ENCODE measurements around the gene ALKAL2.

ALKAL2 gene

GRCh38 chr2:287471-287885 is 413 bp downstream of the ALKAL2 start:
- no peak for TF ChIP-seq CTCF (IDR thresholded peaks at IDR 0.05)

GRCh38 chr2:286774-287392 is 1.0 kb downstream of the ALKAL2 start:
- TF ChIP-seq CTCF (IDR thresholded peaks at IDR 0.05), result no peak

GRCh38 chr2:286035-286434 is 1.9 kb downstream of the ALKAL2 start:
- no peak for TF ChIP-seq CTCF (IDR thresholded peaks at IDR 0.05)

GRCh38 chr2:285531-285930 is 2.4 kb downstream of the ALKAL2 start:
- no peak for TF ChIP-seq CTCF (IDR thresholded peaks at IDR 0.05)

DNA sequence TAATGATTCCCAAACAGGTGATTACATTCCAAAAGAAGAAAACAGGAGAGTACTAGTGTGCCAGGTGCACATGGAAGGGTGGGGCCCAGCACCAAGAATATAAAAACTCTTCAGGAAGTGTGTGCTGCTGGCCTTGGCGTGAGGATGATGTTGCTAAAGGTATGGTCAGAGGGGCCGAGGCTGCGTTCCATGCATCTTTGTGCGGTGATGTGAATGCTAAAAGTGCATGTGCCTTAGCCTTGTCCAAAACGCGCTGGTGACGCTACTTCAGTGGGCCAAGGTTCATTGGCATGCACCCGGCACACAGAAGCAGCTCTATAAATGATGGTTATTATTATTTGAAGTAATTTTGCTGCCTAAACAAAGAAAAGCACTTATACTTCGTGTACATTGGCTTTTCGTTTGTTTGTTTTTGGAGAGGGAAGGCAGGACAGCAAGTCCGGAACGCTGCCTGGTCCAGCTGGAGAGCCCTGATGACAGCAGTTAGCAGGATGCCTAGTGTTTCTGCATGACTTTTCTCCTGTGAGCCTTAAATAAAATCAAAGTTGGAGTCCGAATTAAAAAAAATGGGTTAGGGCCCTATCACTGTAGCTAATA is 2.9 kb downstream of the ALKAL2 start:
- no peak for TF ChIP-seq CTCF (IDR thresholded peaks at IDR 0.05)

- TF ChIP-seq CTCF (IDR thresholded peaks at IDR 0.05), result no peak
These were observed 3.7 kb downstream of the ALKAL2 start for GRCh38 chr2:283996-284794.

DNA sequence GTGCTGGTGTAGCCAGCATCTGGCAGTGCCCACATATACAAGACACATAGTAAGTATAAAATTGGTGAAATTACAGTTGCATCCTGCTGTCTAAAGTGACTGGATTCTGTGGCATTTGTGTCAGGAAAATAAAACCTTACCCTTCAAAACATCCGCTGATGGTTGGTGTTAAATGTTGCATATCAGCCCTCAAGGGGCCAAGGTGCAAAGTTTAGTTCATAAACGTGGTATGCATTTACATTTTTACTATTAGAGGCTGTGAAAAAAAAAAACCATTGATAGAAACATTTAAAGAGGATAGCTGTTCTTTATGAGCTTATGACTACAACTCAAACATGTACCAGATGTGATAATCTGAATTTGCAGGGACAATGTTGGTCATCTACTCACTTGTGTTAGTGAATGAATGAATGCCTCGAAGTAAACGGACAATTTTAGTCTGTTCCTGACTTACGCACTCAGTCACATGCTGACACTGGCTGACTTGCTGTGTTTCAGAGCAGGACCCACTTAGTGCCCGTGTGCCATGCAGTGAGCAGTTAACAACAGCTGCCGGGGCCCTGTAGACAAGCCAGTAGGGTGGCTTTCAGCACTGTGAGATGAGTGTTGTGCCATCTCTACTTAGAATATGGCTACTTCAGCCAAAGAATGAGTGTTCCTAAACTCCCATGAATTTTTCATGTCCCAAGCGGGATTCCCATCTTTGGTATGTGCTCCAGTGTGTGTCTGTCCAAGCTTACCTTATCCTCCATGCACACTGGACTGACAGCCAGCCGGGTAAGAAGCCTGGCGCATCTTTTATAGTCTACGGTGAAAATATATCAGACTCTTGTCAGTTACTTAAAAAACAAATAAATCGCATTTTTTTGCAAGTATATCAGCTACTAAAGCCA is 5.3 kb downstream of the ALKAL2 start:
- TF ChIP-seq CTCF (IDR thresholded peaks at IDR 0.05), result no peak

Measured in LNCAP (cell line).